ENCODE data around the gene ORMDL1.
A peak's percentile ranks its signal among the peaks of the same experiment; 100 is the strongest.
"Not testable (repeated sequence)": the region's sequence is repeated elsewhere in the genome, so short reads cannot be mapped to it uniquely, and the experiment has no call there.

Gene ORMDL1

DNA sequence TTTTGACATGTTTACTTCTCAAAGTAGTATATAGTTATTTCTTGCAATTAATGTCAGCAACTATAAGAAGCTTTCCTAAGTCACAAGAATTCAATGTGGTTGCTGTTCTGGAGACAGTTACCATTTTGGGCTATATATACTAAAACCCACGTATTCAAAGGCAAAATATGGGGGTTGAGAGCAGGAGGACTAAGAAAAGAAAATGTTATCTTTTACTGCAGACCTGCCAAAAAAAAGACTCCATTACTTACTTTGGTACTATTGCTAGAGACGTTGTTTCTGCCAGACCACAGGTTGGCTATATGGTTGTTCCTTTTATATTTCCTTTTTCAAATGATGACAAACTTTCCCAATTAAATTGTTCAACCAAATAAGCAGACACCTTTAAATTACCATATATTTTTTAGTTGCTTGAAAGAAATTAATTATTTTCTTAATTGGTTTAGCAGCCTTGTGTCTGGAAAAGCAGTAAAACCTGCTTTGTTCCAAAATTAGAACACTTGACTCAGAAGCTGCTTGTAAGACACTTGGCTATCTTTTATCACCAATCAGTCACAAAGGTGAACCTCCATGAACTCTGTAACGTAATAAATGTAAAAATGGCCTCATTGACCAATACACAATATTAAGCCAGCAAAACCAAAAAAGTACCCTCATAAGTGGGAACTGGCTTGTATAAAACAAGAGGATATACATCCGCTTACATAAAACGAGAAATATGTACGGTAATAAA, 13.4 kb downstream of the ORMDL1 start:
- DNase-seq, result no peak

DNA sequence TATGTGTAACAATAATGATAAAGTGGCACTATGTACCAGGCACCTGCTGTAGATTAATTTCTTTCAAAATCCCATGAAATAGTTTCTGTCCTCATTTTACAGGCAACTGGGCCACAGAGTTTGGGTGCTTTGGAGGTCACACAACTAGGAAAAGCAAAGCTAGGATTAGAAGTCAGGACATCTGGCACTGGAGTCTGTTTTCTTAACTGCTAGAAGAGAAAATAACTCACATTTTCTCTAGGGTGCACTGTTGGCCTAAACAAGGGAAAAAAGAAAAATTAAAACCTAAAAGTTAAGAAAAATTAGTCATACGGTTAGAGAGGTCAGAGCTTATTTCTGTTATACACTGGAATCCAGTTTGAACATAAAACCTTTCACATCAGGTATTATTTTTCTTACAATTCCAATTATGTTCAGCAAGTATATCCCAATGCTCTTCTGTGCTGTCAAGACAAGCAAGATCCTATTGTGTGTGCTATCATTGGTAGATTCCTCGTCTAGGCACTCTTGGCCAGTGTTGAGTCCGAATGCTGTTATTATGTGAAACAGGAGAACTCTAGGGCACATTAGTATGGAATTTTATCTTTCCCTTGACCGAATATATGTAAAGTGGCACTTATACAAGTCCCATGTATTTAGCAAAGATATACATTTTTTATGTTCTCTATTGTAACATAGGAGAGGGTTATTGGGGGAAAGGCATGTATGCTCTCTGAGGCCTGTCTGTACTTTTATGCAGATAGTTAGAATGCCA, 20.1 kb downstream of the ORMDL1 start:
- DNase-seq, result peak; percentile 33

DNA sequence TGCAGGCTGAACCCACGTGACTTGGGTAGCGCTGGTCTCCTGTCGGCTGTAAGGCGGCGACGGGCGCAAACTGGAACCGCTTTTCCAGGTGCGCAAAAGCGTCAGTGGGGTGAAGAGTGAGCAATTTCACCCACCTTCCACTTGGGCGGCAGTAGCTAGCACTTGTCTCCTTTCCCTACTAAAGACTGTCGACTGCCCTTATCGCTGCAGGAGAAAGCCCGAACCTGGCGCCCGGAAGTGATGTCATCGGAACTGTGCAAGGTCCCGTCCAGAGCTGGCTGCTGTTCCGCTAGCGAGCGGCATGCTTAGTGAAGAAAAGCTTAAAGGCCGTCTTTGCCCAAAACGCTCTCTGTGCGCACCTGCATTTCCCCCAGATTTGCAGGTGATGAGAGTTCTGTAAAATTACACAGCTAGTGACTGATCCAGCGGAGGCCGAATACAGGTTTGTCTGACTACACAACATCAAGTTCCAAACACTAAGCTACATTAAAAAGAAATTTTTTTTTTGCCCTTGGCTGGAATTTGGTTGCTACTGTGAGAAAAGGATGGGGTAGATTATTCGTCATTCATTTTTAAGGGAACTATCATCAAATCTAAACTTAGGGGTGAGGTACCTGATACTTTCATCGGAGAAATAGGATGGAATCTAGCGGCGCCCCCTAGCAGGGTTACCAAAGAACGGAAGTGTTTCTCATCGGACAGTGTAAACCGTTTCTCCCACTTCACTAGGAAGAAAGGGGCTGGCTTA, 21.4 kb downstream of the ORMDL1 start, which contains the start of gene OSGEPL1:
Gene OSGEPL1 (minus strand): TSS at position 242 of the 748 bp plus-strand sequence. CDS start 1,152 bp downstream, outside the sequence.
- DNase-seq, result peak; percentile 90

DNA sequence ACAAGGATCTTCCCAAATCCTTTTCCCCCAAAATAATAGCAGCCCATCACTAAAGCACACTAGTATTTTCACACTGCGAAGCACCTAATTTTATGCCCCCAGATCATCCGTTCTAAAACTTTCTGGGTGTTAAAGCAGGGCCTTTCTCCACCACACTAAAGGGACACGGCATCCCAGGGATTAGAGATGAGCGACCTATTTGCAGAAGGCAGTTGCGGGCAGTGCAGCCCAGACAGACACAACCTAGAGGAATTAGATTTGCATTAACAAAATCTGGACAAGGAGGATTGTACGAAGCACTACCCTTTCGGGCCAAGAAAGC, 21.9 kb downstream of the ORMDL1 start:
- DNase-seq, result no peak

DNA sequence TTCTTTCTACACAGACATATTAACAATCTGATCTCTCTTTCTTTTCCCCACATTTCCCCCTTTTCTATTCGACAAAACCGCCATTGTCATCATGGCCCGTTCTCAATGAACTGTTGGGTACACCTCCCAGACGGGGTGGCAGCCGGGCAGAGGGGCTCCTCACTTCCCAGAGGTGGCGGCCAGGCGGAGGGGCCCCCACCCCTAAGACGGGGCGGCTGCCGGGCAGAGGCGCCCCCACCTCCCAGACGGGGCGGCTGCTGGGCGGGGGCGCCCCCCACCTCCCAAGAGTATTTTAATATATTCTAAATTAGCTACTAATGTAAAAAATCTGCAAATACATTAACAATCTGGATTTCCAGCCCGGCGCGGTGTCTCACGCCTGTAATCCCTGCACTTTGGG, 24.0 kb downstream of the ORMDL1 start:
- not testable (repeated sequence) for DNase-seq

DNA sequence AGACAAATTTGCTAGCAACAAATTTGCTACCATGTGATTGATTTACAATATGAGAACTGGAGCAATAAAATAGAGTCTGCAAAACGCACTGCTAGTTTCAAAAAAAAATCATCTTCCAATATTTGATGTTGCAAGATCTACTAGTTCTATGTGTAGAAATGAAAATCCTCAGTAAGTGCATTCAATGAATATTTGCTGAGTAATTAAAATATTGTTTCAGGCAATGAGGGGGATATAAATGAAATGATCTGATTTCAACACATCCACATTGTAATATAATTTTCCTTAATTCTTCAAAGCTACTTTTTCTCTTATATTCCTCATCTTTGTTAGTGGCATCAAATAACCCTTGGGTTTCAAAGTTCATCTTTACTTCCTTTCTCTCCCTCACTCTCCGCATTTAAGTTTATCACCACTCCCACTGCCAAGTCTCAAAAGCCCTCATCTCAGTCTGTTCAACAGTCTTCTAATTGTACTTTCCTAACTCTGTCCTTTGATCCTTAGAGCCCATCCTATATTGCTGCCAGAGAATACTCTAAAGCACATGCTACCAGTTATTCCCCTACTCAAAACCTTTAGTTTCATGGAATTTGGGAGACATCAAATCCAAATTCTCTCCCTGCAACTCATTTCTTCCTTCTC, 27.7 kb downstream of the ORMDL1 start:
- DNase-seq, result no peak

DNA sequence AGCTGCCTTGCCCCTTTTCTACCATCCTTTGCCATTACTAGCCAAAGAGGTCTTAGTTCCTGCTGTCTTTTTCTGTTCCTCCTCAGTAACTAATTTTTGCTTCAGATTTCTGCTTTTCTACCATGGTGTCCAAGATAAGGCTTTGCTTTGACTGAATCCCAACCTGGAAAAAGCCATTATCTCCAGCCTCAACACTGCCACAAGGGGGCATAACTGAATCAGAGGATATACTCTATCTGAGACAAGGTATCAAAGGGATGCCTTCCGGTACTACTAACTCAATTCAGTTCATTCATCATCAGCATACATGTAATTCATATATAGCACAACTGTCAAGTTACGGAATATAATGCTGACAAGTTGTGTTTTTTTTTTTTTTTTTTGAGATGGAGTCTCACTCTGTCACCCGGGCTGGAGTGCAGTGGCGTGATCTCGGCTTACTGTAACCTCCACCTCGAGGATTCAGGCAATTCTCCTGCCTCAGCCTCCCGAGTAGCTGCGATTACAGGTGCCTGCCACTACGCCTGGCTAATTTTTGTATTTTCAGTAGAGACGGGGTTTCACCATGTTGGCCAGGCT, 33.0 kb downstream of the ORMDL1 start:
- peak; percentile 36 for DNase-seq

DNA sequence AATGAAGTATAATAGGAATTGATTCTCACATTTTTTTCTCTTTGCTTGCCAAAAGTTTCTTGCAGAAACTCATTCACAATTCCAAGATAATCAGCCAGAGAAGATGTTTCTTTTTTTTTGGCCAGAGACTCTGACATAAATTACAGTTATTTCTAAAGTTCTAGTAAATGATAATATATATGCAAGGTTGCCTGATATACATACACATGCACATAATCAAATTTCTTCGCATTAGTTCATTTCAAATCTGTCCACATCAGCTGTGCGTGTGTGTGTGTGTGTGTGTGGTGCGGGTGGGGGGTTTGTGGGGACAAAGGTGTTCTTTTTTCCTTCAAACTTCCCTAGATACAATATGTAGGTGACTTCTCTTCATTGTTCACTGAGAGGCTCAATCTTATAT, 54.7 kb downstream of the ORMDL1 start:
- no peak for DNase-seq

DNA sequence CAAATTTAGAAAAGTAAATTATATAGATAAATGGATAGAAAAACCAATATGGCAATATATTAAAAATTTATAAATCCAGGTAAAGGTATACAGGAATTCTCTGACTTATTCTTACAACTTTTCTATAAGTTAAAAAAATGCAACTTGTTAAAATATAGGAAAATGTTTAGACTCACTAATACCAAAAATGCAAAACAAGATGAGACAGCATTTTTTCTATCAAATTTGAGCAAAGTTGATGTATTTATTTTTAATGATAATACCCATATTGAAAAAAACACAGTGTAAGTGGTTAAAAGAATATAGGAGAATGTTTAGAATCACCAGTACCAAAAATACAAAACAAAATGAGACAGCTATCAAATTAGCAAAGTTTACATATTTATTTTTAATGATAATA, 57.3 kb downstream of the ORMDL1 start:
- DNase-seq, result no peak

DNA sequence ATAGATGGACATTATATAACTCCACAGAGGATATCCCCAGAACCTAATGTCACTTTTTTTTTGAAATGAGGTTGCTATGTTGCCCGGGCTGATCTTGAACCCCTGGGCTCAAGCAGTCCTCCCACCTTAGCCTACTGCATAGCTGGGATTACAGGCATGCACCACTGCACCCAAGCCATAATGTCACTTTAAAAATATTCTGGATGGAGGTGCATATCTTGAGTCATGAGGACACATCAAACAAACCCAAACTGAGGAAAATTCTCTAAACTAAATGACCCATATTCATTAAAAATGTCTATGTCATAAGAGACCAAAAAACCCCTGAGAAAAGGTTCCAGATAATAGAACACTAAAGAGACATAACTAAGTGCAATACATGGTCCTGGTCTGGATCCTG, 57.9 kb downstream of the ORMDL1 start:
- no peak for DNase-seq

DNA sequence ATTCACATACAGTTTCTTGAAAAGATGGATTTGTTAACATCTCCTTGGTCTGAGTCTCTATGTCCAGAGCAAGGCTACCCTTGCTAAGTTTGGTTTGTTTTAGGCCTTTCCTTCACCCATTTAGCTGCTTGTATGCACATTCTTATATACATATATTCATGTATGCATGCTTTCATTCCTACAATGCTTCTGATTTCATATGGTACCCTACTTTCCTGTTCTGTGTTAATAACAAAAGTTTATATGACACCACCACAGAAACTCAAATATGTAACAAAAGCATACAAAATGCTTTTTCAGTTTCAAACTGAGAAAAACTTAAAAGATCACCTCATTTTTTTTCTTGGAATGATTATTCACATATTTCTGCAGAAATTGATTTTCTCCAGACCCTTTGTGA, 60.9 kb downstream of the ORMDL1 start:
- no peak for DNase-seq

Measured in HCEC 1CT (cell line).